ENCODE measurements around the gene C19orf67.

C19orf67 gene

GRCh38 chr19:14056069-14056666 lies 29.4 kb downstream of the C19orf67 start:
- H3K4me3 ChIP-seq (ENCODE audit: low read depth, low read length): no peak overlapping the region
- DNase-seq (ENCODE audit: low read depth): no peak
- TF ChIP-seq, protein P1, sequence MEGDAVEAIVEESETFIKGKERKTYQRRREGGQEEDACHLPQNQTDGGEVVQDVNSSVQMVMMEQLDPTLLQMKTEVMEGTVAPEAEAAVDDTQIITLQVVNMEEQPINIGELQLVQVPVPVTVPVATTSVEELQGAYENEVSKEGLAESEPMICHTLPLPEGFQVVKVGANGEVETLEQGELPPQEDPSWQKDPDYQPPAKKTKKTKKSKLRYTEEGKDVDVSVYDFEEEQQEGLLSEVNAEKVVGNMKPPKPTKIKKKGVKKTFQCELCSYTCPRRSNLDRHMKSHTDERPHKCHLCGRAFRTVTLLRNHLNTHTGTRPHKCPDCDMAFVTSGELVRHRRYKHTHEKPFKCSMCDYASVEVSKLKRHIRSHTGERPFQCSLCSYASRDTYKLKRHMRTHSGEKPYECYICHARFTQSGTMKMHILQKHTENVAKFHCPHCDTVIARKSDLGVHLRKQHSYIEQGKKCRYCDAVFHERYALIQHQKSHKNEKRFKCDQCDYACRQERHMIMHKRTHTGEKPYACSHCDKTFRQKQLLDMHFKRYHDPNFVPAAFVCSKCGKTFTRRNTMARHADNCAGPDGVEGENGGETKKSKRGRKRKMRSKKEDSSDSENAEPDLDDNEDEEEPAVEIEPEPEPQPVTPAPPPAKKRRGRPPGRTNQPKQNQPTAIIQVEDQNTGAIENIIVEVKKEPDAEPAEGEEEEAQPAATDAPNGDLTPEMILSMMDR (conservative IDR thresholded peaks at IDR 0.05; ENCODE audit: low read depth, low read length): no peak

DNA sequence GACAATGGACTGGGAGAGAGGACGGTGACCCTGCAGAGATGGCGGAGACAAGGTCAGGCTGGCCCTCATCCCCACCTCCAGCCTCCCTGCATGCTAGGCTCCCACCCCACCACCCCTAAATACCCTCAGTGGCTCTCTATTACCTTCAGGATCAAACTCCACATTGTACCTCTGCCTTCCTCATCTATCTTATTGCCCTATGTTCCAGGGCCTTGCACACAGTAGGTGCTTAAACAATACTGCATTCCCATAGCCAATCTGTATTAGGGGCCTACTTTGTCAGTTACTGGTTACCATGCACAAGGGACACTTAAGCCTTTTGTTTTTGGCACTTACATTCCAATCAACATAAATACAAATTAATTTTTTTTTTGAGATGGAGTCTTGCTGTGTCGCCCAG lies 30.2 kb downstream of the C19orf67 start:
- DNase-seq (ENCODE audit: low read depth): no peak
- TF ChIP-seq, protein P1 (conservative IDR thresholded peaks at IDR 0.05; ENCODE audit: low read depth, low read length): no peak
- H3K4me3 ChIP-seq (ENCODE audit: low read depth, low read length): no peak overlapping the region

- DNase-seq (ENCODE audit: low read depth): no peak
- H3K4me3 ChIP-seq (ENCODE audit: low read depth, low read length): no peak overlapping the region
- TF ChIP-seq, protein P1 (conservative IDR thresholded peaks at IDR 0.05; ENCODE audit: low read depth, low read length): no peak
Observed at GRCh38 chr19:14054721-14055120, 30.9 kb downstream of the C19orf67 start.

GRCh38 chr19:14054099-14054498 lies 31.5 kb downstream of the C19orf67 start:
- no peak overlapping the region for H3K4me3 ChIP-seq (ENCODE audit: low read depth, low read length)
- DNase-seq (ENCODE audit: low read depth): no peak
- TF ChIP-seq, protein P1 (conservative IDR thresholded peaks at IDR 0.05; ENCODE audit: low read depth, low read length): no peak

GRCh38 chr19:14053500-14053899 lies 32.1 kb downstream of the C19orf67 start:
- no peak for DNase-seq (ENCODE audit: low read depth)
- TF ChIP-seq, protein P1 (conservative IDR thresholded peaks at IDR 0.05; ENCODE audit: low read depth, low read length): no peak
- no peak overlapping the region for H3K4me3 ChIP-seq (ENCODE audit: low read depth, low read length)

GRCh38 chr19:14053032-14053431 lies 32.6 kb downstream of the C19orf67 start:
- TF ChIP-seq, protein P1 (conservative IDR thresholded peaks at IDR 0.05; ENCODE audit: low read depth, low read length): no peak
- no peak for DNase-seq (ENCODE audit: low read depth)
- H3K4me3 ChIP-seq (ENCODE audit: low read depth, low read length): no peak overlapping the region

DNA sequence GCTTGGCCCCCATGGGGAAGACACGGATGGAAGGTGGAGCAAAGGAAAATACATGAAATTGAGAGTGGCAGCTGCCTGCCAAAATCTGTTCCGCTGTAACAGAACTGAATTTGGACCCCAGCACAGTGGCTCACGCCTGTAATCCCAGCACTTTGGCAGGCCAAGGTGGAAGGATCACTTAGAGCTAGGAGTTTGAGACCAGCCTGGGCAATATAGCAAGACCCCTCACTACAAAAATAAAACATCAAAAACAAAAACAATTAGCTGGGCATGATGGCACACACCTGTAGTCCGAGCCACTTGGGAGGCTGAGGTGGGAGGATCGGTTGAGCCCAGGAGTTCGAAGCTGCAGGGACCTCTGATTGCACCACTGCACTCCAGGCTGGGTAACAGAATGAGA lies 33.1 kb downstream of the C19orf67 start:
- no peak for DNase-seq (ENCODE audit: low read depth)
- TF ChIP-seq, protein P1 (conservative IDR thresholded peaks at IDR 0.05; ENCODE audit: low read depth, low read length): no peak
- H3K4me3 ChIP-seq (ENCODE audit: low read depth, low read length): no peak overlapping the region

Measured in choroid plexus epithelial cell (primary cell).